Pancreas (tissue), 10 donors: ENCODE measurements around the gene TMEM40. TPM values are rescaled to one million over a fixed set of nuclear protein-coding genes. Genes with fewer than 3 reads are reported as not detected.

Experiments used
- ATAC-seq, 4 donors: fragments of 200-7000 bp; cut with Tn5 transposase; one replicate each; pipeline versions ENCODE4 v1.8.0 to v1.9.1; 2020; ENCODE audit warnings: mild to moderate bottlenecking in 4 of 4, moderate library complexity in 4 of 4
- DNase-seq, 6 donors: peaks; one replicate each; pipeline ENCODE4 v3.0.0-alpha.2; 2020
- FAIRE-seq: peaks from 2 replicates; lab custom pipeline; 2012; peaks lifted over from hg19 to GRCh38; lab: Jason Lieb, UNC
- H3K27ac ChIP-seq, 4 donors: fragments of 200-600 bp; sonication (generic); 1 replicate in 3 of 4; 2 replicates in 1 of 4; pipeline versions ENCODE4 v1.5.0 to v1.8.0; 2020
- H3K27me3 ChIP-seq, 4 donors: fragments of 200-600 bp; one replicate each; pipeline ENCODE4 v1.8.0; 2021
- H3K36me3 ChIP-seq, 3 donors: fragments of 200-600 bp; sonication (generic) in 1 of 3; one replicate each; pipeline versions ENCODE4 v1.5.0 to v1.8.0; 2020 to 2021
- H3K4me1 ChIP-seq, 3 donors: fragments of 200-600 bp; one replicate each; pipeline ENCODE4 v1.8.0; 2021
- H3K4me3 ChIP-seq, 4 donors: fragments of 200-600 bp; sonication (generic) in 2 of 4; one replicate each; pipeline versions ENCODE4 v1.5.0 to v1.8.0; 2020 to 2021
- H3K9me3 ChIP-seq, 4 donors: fragments of 200-600 bp; one replicate each; pipeline ENCODE4 v1.8.0; 2021
- WGBS, 2 donors: extraction: QIAGEN DNeasy Blood & Tissue Kit; methylation state at CpG; one replicate each; pipeline ENCODE4 v1.1.7; 2013; 5-methylcytosine and 5-hydroxymethylcytosine counted together
- intact Hi-C, 3 donors: fragments of 100-400 bp; cut with DNase I; formaldehyde crosslinking; loops; one replicate each; pipeline versions ENCODE4 v1.11.1 to v1.14.2; 2022
- polyA plus RNA-seq, 2 donors: library from polyadenylated mRNA; stranded (reverse); fragments of 200-250 nt; gene quantifications; one replicate each; pipeline ENCODE4 v1.2.3, GENCODE V29; 2013
- total RNA-seq, 6 donors: library from RNA; stranded (reverse); fragmentation: NEBNext Ultra II Directional in 4 of 6; extraction: Animal tissue kit (Norgen Biotek cat#: 25700) in 4 of 6; gene quantifications; one replicate each; pipeline versions ENCODE4 v1.2.1 to v1.2.4, GENCODE V29; 2021 to 2023
- TF ChIP-seq, protein P1 (sequence below), 4 donors: fragments of 200-600 bp; sonication (generic) in 3 of 4; IDR thresholded peaks; one replicate each; pipeline versions ENCODE4 v1.5.0 to v1.8.0; 2021; ENCODE audit warnings: antibody characterized with exemption in 4 of 4
- donor health status: healthy with polysubstance abuse.
- donor health status: DM: no; HTN: no; CAD: no; lungs with moderate emphysema.
- donor health status: DM: no; HTN: no; CAD: no.
- donor health status: control.
- donor health status: control.
- donor health status: Bipolar disorder and iron deficiency.
- donor health status: DM: yes; HTN: yes; CAD: no.
- donor health status: DM: no; HTN: no; CAD: no.
- donor health status: DM: no; HTN: no; CAD: no.
- donor health status: DM: yes; HTN: yes; CAD: no.

TMEM40 gene
- total and polyA plus RNA-seq, 8 donors, result 0.38 TPM; not detected in 7

GRCh38 chr3:12742330-12743107 is 16.5 kb downstream of the TMEM40 start:
- Histone ChIP-seq H3K4me1 (no peaks in the 10 kb centered on the region), H3K27me3 (no peaks in the 10 kb centered on the region), H3K36me3 (no peaks in the 10 kb centered on the region), H3K9me3 (no peaks in the 10 kb centered on the region), H3K27ac (no peak overlapping the region), H3K4me3 (no peak overlapping the region)
- FAIRE-seq, result no peak
- TF ChIP-seq, protein P1, sequence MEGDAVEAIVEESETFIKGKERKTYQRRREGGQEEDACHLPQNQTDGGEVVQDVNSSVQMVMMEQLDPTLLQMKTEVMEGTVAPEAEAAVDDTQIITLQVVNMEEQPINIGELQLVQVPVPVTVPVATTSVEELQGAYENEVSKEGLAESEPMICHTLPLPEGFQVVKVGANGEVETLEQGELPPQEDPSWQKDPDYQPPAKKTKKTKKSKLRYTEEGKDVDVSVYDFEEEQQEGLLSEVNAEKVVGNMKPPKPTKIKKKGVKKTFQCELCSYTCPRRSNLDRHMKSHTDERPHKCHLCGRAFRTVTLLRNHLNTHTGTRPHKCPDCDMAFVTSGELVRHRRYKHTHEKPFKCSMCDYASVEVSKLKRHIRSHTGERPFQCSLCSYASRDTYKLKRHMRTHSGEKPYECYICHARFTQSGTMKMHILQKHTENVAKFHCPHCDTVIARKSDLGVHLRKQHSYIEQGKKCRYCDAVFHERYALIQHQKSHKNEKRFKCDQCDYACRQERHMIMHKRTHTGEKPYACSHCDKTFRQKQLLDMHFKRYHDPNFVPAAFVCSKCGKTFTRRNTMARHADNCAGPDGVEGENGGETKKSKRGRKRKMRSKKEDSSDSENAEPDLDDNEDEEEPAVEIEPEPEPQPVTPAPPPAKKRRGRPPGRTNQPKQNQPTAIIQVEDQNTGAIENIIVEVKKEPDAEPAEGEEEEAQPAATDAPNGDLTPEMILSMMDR (IDR thresholded peaks at IDR 0.05), result no peak
- WGBS, 2 donors, result 59 to 70% methylated on average over 5 of the region's 5 CpGs
- DNase-seq, result no peak
- no peak for ATAC-seq
- intact Hi-C loops, result no loop called here

DNA sequence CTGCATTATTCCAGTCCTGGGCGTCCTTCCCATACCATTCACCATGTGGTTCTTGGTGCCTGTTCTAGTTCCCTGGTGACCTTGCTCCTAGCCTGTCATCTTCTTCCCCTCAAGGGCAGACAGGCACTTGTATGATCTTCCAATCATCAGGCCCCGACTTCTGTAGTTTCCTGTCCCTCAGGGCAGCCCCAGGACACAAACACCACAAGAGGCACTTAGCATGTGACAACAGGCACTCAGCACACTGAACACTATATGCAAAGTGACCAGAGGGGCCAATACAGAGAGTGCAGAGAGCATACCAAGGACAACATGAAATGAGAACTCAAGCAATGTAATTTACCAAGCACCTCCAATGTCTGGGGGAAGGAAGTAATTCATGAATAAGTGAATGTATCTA is 17.9 kb downstream of the TMEM40 start:
- intact Hi-C loops, result no loop called here
- FAIRE-seq (no peak), DNase-seq (no peak), ATAC-seq (no peak)
- no peaks in the 10 kb centered on the region for H3K9me3 ChIP-seq
- no peak overlapping the region for H3K27ac ChIP-seq
- no peaks in the 10 kb centered on the region for H3K4me1 ChIP-seq
- H3K4me3 ChIP-seq, result no peak overlapping the region
- H3K36me3 ChIP-seq, result no peaks in the 10 kb centered on the region
- WGBS, 2 donors, result 71 to 80% methylated on average over 2 of the region's 2 CpGs
- no peaks in the 10 kb centered on the region for H3K27me3 ChIP-seq
- TF ChIP-seq, protein P1 (IDR thresholded peaks at IDR 0.05), result no peak

- H3K27me3 ChIP-seq, result no peaks in the 10 kb centered on the region
- intact Hi-C loops, result no loop called here
- H3K36me3 ChIP-seq, result no peaks in the 10 kb centered on the region
- H3K4me3 ChIP-seq, result no peak overlapping the region
- H3K9me3 ChIP-seq, result no peaks in the 10 kb centered on the region
- H3K27ac ChIP-seq, result no peak overlapping the region
- FAIRE-seq, result no peak
- TF ChIP-seq, protein P1 (IDR thresholded peaks at IDR 0.05), result no peak
- no peak for ATAC-seq
- DNase-seq, result no peak
- no peaks in the 10 kb centered on the region for H3K4me1 ChIP-seq
- 62 to 65% methylated on average over 6 of the region's 6 CpGs for WGBS, 2 donors
These were observed 21.2 kb downstream of the TMEM40 start for GRCh38 chr3:12737833-12738232.

DNA sequence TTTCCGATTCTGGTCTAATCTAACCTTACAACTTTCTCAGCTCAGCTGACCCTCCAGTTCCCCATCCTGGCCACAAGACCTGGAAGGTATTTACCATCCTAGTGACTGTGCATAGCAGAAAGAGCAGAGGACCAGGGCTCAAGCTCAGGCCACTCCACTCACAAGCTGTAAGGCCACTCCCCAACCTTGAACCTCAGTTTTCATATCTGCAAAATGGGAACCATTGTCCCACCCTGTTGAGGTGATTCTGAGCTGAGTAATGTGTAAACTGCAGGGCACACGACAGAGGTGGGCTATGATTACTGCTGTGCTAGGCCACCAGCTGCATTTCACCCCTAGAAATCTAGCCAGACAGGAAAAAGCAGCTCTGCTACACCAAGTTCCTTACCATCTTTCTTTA is 21.7 kb downstream of the TMEM40 start:
- ATAC-seq (no peak), DNase-seq (no peak), FAIRE-seq (no peak)
- Histone ChIP-seq H3K36me3 (no peaks in the 10 kb centered on the region), H3K27ac (no peak overlapping the region), H3K9me3 (no peaks in the 10 kb centered on the region), H3K4me1 (no peaks in the 10 kb centered on the region), H3K4me3 (no peak overlapping the region), H3K27me3 (no peaks in the 10 kb centered on the region)
- TF ChIP-seq, protein P1 (IDR thresholded peaks at IDR 0.05), result no peak
- intact Hi-C loops, result no loop called here
- 67 to 80% methylated on average over 2 of the region's 2 CpGs for WGBS, 2 donors

- FAIRE-seq, result no peak
- 82 to 91% methylated on average over 4 of the region's 4 CpGs for WGBS, 2 donors
- TF ChIP-seq, protein P1 (IDR thresholded peaks at IDR 0.05), result no peak
- intact Hi-C loops, result no loop called here
- H3K27me3 ChIP-seq, result no peaks in the 10 kb centered on the region
- no peak overlapping the region for H3K4me3 ChIP-seq
- H3K27ac ChIP-seq, result no peak overlapping the region
- no peak for DNase-seq
- no peaks in the 10 kb centered on the region for H3K9me3 ChIP-seq
- ATAC-seq, result no peak
- no peaks in the 10 kb centered on the region for H3K4me1 ChIP-seq
- no peaks in the 10 kb centered on the region for H3K36me3 ChIP-seq
These were observed 24.1 kb downstream of the TMEM40 start for GRCh38 chr3:12734960-12735359.
